ENCODE measurements around the gene FASTKD2. TPM values are rescaled to one million over a fixed set of nuclear protein-coding genes. Genes with fewer than 3 reads are reported as not detected.

The FASTKD2 gene
- total and polyA plus RNA-seq, 2 of the 8 experiments (the other 6 are each of a cell fraction or from before 2014, with no cell fraction given): 35.7 to 38.5 TPM

DNA sequence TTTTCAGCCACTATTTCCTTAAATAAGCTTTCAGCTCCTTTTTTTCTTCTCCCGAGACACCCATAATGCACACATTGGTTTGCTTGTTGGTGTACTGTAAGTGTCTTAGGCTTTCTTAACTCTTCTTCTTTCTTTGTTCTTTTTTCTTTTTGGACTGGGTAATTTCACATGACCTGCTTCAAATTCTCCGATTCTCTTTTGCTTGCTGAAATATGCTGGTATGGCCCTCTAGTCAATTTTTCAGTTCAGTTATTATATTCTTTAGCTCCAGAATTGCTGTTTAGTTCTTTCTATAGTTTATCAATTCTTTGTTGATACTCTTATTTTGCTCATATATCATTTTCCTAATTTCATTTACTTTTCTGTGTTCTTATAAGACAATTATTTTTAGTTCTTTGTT lies 15.3 kb downstream of the FASTKD2 start:
- no peak for DNase-seq (ENCODE audit: low read depth in 1 of 2, low spot score in 2 of 2)
- POLR2A ChIA-PET (ENCODE audit: partially characterized antibody): interaction anchor here (1.3 kb wide), 1 partner anchor 20 kb away, joined by 4 read pairs; no protein-coding TSS in a partner anchor
- H3K9me3 ChIP-seq (ENCODE audit: insufficient read depth in 2 of 2, low read depth in 1 of 2, low read length in 1 of 2): no peaks in the 10 kb centered on the region
- H3K27me3 ChIP-seq (replicated peaks in 1 of 4; ENCODE audit: control insufficient read depth in 3 of 4, extremely low read depth in 1 of 4, insufficient read depth in 3 of 4, low read length in 3 of 4): no peaks in the 10 kb centered on the region
- H2BK15ac ChIP-seq (ENCODE audit: low read length): no peak overlapping the region
- CTCF ChIA-PET (ENCODE audit: partially characterized antibody): interaction anchor here (0.6 to 6.0 kb wide), 23 partner anchors 8 to 898 kb away, joined by 3 to 81 read pairs (median 3); partner anchors contain the start of genes FASTKD2 and MDH1B
- no peak overlapping the region for H2AFZ ChIP-seq (ENCODE audit: low read length)
- H3K18ac ChIP-seq (ENCODE audit: extremely low read depth, low read length): no peak overlapping the region
- no peak overlapping the region for H3K4me3 ChIP-seq (ENCODE audit: extremely low read depth in 1 of 4, insufficient read depth in 2 of 4, low read depth in 3 of 4, low read length in 4 of 4)
- H3K14ac ChIP-seq (ENCODE audit: insufficient read length): no peak overlapping the region
- 92% methylated on average over 2 of the region's 2 CpGs; no CpG with 5 or more reads in 1 of the 2 experiments for WGBS, 2 experiments (ENCODE audit: extremely low coverage in 1 of 2, insufficient coverage in 1 of 2, insufficient read length in 1 of 2, insufficient replicate concordance in 2 of 2, low coverage in 1 of 2, low lambda C conversion rate in 2 of 2, missing lambda C conversion rate in 1 of 2)
- H2BK5ac ChIP-seq (ENCODE audit: low read depth, low read length): no peak overlapping the region
- no peak overlapping the region for H4K5ac ChIP-seq (ENCODE audit: insufficient read length, low read depth, low read length)
- no peak overlapping the region for H4K91ac ChIP-seq (replicated peaks; ENCODE audit: insufficient read length, low read length)
- no peak overlapping the region for H2BK12ac ChIP-seq (ENCODE audit: low read depth, low read length)
- peaks cover 0 to 38% (median 13%) of the 10 kb centered on the region in 4 experiments; a peak in 5 of 8 replicates for H3K36me3 ChIP-seq (ENCODE audit: control insufficient read depth in 2 of 4, insufficient read depth in 4 of 4, low read length in 3 of 4)
- H3K27ac ChIP-seq (ENCODE audit: low read depth, low read length): no peak overlapping the region
- H3K9ac ChIP-seq (replicated peaks in 1 of 4; ENCODE audit: extremely low read depth in 1 of 4, low read depth in 3 of 4, low read length in 3 of 4): no peak overlapping the region
- H3K79me2 ChIP-seq (ENCODE audit: control insufficient read depth in 1 of 2, insufficient read depth in 2 of 2, low read length in 2 of 2): peaks cover 0 to 25% of the 10 kb centered on the region in 2 experiments; a peak in 2 of 4 replicates
- no peak overlapping the region for H3K56ac ChIP-seq (replicated peaks; ENCODE audit: insufficient read length, low read depth, low read length)
- no peak for FAIRE-seq
- no peak overlapping the region for H4K8ac ChIP-seq (ENCODE audit: extremely low read depth, insufficient read depth, low read length)
- no peak overlapping the region for H2BK20ac ChIP-seq (ENCODE audit: low read length)
- no peak overlapping the region for H2AK5ac ChIP-seq (ENCODE audit: low read depth, low read length)
- H4K20me1 ChIP-seq (replicated peaks in 1 of 2; ENCODE audit: control insufficient read depth in 1 of 2, insufficient read depth in 2 of 2, low read length in 2 of 2): peaks cover 0 to 5% of the 10 kb centered on the region in 2 experiments
- H3K4me2 ChIP-seq (ENCODE audit: insufficient read depth in 1 of 2, low read depth in 2 of 2, low read length in 2 of 2): no peak overlapping the region
- H3K23me2 ChIP-seq (ENCODE audit: low read depth, low read length): no peaks in the 10 kb centered on the region
- H3K23ac ChIP-seq (ENCODE audit: insufficient read length): no peak overlapping the region
- no peaks in the 10 kb centered on the region for H3K79me1 ChIP-seq (ENCODE audit: low read depth, low read length)
- no peak overlapping the region for H2BK120ac ChIP-seq (replicated peaks; ENCODE audit: low read depth, low read length)
- H3K4ac ChIP-seq (replicated peaks; ENCODE audit: insufficient read length, low read depth, low read length): no peak overlapping the region
- H3K4me1 ChIP-seq (replicated peaks in 1 of 4; ENCODE audit: control insufficient read depth in 3 of 4, insufficient read depth in 4 of 4, low read length in 3 of 4): no peaks in the 10 kb centered on the region
- no peak for TF ChIP-seq POLR2AphosphoS5 (IDR thresholded peaks at IDR 0.05; ENCODE audit: low read depth, low read length)
- TF ChIP-seq BCL11A (IDR thresholded peaks at IDR 0.05; ENCODE audit: low read depth in 2 of 2, low read length in 2 of 2): no peak
- no peak for TF ChIP-seq TEAD4 (IDR thresholded peaks at IDR 0.05; ENCODE audit: low read depth, low read length)
- no peak for TF ChIP-seq SUZ12 (IDR thresholded peaks at IDR 0.05; ENCODE audit: low read length)
- no peak for TF ChIP-seq NANOG (IDR thresholded peaks at IDR 0.05; ENCODE audit: insufficient read depth, low read depth, low read length, poor library complexity, severe bottlenecking)
- no peak for TF ChIP-seq SIN3A (conservative IDR thresholded peaks at IDR 0.05 in 1 of 2, IDR thresholded peaks at IDR 0.05 in 1 of 2; ENCODE audit: low read depth in 1 of 2, low read length in 2 of 2)

Measured in H1 (cell line).